PC-3 (cell line): ENCODE results near the gene MTA1. TPM values are rescaled to one million over a fixed set of nuclear protein-coding genes. Genes with fewer than 3 reads are reported as not detected.

Source experiments
- ATAC-seq: fragments of 200-7000 bp; cut with Tn5 transposase; 2 replicates; pipeline ENCODE4 v1.9.1; 2020; ENCODE audit warnings: mild to moderate bottlenecking, moderate library complexity
- BruUV-seq: library from RNA; stranded (reverse); fragments of 400-500 nt; replicated peaks from 2 replicates; lab custom pipeline; 2021; lab: Mats Ljungman, UMichigan
- CTCF ChIA-PET: fragments of 300-600 bp; sonication (Branson Sonifier 250); formaldehyde crosslinking; loops from one replicate; lab custom pipeline; 2022; ENCODE audit warnings: antibody characterized with exemption; lab: Charles Lee
- POLR2A ChIA-PET: fragments of 300-600 bp; sonication (Branson Sonifier 250); formaldehyde crosslinking; loops from one replicate; lab custom pipeline; 2022; ENCODE audit warnings: antibody characterized with exemption; ENCODE audit not compliant: unreplicated experiment; lab: Charles Lee
- DNase-seq: peaks from one replicate; pipeline ENCODE4 v3.0.0-alpha.2; 2015
- H2AFZ ChIP-seq: fragments of 300-600 bp; sonication (generic); 2 replicates; pipeline ENCODE4 v1.6.0; 2016; ENCODE audit warnings: antibody characterized with exemption, low read length
- H3F3A ChIP-seq: fragments of 300-600 bp; sonication (generic); one replicate; pipeline ENCODE4 v1.6.0; 2017; ENCODE audit warnings: antibody characterized with exemption, low read length, control low read depth, mild to moderate bottlenecking; ENCODE audit not compliant: unreplicated experiment
- H3K27ac ChIP-seq: fragments of 300-600 bp; sonication (generic); 2 replicates; pipeline ENCODE4 v1.5.1; 2016; ENCODE audit warnings: mild to moderate bottlenecking, low read length
- H3K27me3 ChIP-seq: fragments of 300-600 bp; sonication (generic); 2 replicates; pipeline ENCODE4 v1.6.1; 2016; ENCODE audit warnings: low read length, mixed read lengths
- H3K36me3 ChIP-seq: fragments of 300-600 bp; sonication (generic); 2 replicates; pipeline ENCODE4 v1.6.1; 2016; ENCODE audit warnings: low read depth, mixed run types, low read length, mixed read lengths
- H3K4me1 ChIP-seq: fragments of 300-600 bp; sonication (generic); 2 replicates; pipeline ENCODE4 v1.5.1; 2016; ENCODE audit warnings: low read length; ENCODE audit not compliant: insufficient read depth
- H3K4me2 ChIP-seq: fragments of 300-600 bp; sonication (generic); 2 replicates; pipeline ENCODE4 v1.6.0; 2016; ENCODE audit warnings: low read length
- H3K4me3 ChIP-seq: fragments of 300-600 bp; sonication (generic); 2 replicates; pipeline ENCODE4 v1.5.1; 2016; ENCODE audit warnings: mild to moderate bottlenecking, low read length, mixed read lengths
- H3K79me2 ChIP-seq: fragments of 300-600 bp; sonication (generic); 2 replicates; pipeline ENCODE4 v1.6.1; 2017; ENCODE audit warnings: low read length, mixed read lengths
- H3K9ac ChIP-seq: fragments of 300-600 bp; sonication (generic); 2 replicates; pipeline ENCODE4 v1.6.0; 2016; ENCODE audit warnings: mild to moderate bottlenecking, low read length
- H3K9me2 ChIP-seq: fragments of 300-600 bp; sonication (generic); replicated peaks from 2 replicates; pipeline ENCODE4 v1.6.1; 2016; ENCODE audit warnings: mixed run types, low read length, mixed read lengths
- H3K9me3 ChIP-seq: fragments of 300-600 bp; sonication (generic); 2 replicates; pipeline ENCODE4 v1.6.1; 2016; ENCODE audit warnings: low read length, mixed read lengths
- H4K20me1 ChIP-seq: fragments of 300-600 bp; sonication (generic); 2 replicates; pipeline ENCODE4 v1.6.1; 2016; ENCODE audit warnings: low read length, mixed read lengths
- EZH2 ChIP-seq: fragments of 300-600 bp; sonication (generic); IDR thresholded peaks from one replicate; pipeline ENCODE4 v1.6.1; 2017; ENCODE audit warnings: antibody characterized with exemption, mild to moderate bottlenecking, low read length; ENCODE audit not compliant: unreplicated experiment
- EZH2phosphoT487 ChIP-seq: fragments of 300-600 bp; sonication (generic); IDR thresholded peaks from 2 replicates; pipeline ENCODE4 v1.6.1; 2018; ENCODE audit warnings: mild to moderate bottlenecking, antibody characterized with exemption, low read length, borderline replicate concordance
- intact Hi-C: fragments of 100-400 bp; cut with micrococcal nuclease; formaldehyde crosslinking; loops from 2 replicates; pipeline ENCODE4 v1.9.0; 2023
- total RNA-seq: library from RNA; depleted of rRNA; stranded (reverse); fragments of >200 nt; gene quantifications from 2 replicates; pipeline ENCODE4 v1.2.3, GENCODE V29; 2014
- TF ChIP-seq, protein P1 (sequence below): fragments of 300-600 bp; sonication (generic); conservative IDR thresholded peaks from 2 replicates; pipeline ENCODE4 v1.5.1; 2017; ENCODE audit warnings: antibody characterized with exemption, low read depth, mild to moderate bottlenecking, low read length

The MTA1 gene
- total RNA-seq, 1 experiment from 2014 or later: 82.3 TPM

GRCh38 chr14:105464501-105464900 lies 44.9 kb downstream of the MTA1 start:
- no peak overlapping the region for H3K9ac ChIP-seq
- TF ChIP-seq EZH2phosphoT487 (no peak), EZH2 (no peak)
- TF ChIP-seq, protein P1, sequence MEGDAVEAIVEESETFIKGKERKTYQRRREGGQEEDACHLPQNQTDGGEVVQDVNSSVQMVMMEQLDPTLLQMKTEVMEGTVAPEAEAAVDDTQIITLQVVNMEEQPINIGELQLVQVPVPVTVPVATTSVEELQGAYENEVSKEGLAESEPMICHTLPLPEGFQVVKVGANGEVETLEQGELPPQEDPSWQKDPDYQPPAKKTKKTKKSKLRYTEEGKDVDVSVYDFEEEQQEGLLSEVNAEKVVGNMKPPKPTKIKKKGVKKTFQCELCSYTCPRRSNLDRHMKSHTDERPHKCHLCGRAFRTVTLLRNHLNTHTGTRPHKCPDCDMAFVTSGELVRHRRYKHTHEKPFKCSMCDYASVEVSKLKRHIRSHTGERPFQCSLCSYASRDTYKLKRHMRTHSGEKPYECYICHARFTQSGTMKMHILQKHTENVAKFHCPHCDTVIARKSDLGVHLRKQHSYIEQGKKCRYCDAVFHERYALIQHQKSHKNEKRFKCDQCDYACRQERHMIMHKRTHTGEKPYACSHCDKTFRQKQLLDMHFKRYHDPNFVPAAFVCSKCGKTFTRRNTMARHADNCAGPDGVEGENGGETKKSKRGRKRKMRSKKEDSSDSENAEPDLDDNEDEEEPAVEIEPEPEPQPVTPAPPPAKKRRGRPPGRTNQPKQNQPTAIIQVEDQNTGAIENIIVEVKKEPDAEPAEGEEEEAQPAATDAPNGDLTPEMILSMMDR: no peak
- no peak for DNase-seq
- ChIA-PET CTCF (no interaction called here), POLR2A (no interaction called here)
- H3K9me3 ChIP-seq: no peaks in the 10 kb centered on the region
- no peaks in the 10 kb centered on the region for H3K27me3 ChIP-seq
- H4K20me1 ChIP-seq: no peaks in the 10 kb centered on the region
- H3K4me2 ChIP-seq: no peak overlapping the region
- no peak overlapping the region for H3K27ac ChIP-seq
- H3K36me3 ChIP-seq: no peaks in the 10 kb centered on the region; the same call in 1 of the 2 replicates
- intact Hi-C loops: no loop called here
- BruUV-seq: no TSS peak
- H3K4me1 ChIP-seq: peaks cover 6% of the 10 kb centered on the region; the same call in 1 of the 2 replicates
- no peaks in the 10 kb centered on the region for H3K79me2 ChIP-seq
- no peaks in the 10 kb centered on the region for H3F3A ChIP-seq
- no peak for ATAC-seq
- H3K9me2 ChIP-seq: no peaks in the 10 kb centered on the region
- no peak overlapping the region for H2AFZ ChIP-seq
- no peak overlapping the region for H3K4me3 ChIP-seq

DNA sequence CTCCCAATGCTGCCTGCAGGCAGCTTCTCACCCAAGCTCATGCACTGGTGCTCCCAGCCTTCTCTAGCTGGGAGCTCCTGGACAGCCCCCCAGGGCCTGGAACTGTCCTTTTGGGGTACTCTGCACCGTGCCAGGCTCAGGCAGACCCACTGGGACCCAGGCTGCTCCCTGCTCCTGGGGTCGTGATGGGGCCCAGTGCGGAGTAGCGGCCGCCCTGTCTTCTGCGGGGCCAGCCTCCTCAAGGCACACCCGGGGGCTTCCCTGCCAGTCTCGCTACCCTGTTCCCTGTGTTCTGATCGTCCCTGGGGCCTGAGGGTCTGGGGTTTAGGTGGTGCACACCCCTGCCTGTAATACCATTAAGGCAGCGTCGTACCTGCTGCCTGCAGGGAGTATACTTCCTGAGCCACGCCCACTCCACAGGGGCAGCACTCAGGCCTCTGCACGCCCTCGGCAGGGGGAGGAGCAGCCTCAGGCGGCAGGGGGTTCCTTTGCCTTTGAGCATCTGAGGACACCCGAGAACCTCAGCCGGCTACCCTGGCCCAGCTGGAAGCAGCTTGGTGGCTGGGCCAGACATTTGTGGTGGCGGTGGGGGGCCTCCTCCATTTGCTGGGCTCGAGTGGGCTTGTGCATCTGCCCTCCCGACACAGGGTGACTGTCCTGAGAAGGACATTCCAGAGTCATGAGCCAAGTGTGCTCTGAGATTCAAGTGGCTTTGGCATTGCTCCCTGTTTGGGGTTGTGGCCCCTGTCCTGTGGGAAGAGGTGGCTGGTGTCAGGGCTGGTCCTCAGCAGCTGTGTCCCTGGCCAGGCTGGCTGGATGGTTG lies 45.8 kb downstream of the MTA1 start:
- Histone ChIP-seq H3K4me2 (no peak overlapping the region), H4K20me1 (no peaks in the 10 kb centered on the region), H3K27me3 (no peaks in the 10 kb centered on the region), H3K4me3 (no peak overlapping the region), H3K36me3 (no peaks in the 10 kb centered on the region; the same call in 1 of the 2 replicates), H3K4me1 (peaks cover 6% of the 10 kb centered on the region; the same call in 1 of the 2 replicates), H3K27ac (no peak overlapping the region), H3K9me2 (no peaks in the 10 kb centered on the region), H3F3A (no peaks in the 10 kb centered on the region), H3K9me3 (no peaks in the 10 kb centered on the region), H3K9ac (no peak overlapping the region), H3K79me2 (no peaks in the 10 kb centered on the region), H2AFZ (no peak overlapping the region)
- ATAC-seq: peak; percentile 47
- TF ChIP-seq, protein P1: no peak
- intact Hi-C loops: no loop called here
- DNase-seq: peak; percentile 38
- ChIA-PET POLR2A (no interaction called here), CTCF (no interaction called here)
- BruUV-seq: no TSS peak

- intact Hi-C loops: no loop called here
- Histone ChIP-seq H3K27ac (no peak overlapping the region), H2AFZ (no peak overlapping the region), H3K4me1 (peaks cover 6% of the 10 kb centered on the region; the same call in 1 of the 2 replicates), H3K79me2 (no peaks in the 10 kb centered on the region), H3K27me3 (no peaks in the 10 kb centered on the region), H3F3A (no peaks in the 10 kb centered on the region), H3K9me3 (no peaks in the 10 kb centered on the region), H3K4me3 (no peak overlapping the region), H3K9me2 (no peaks in the 10 kb centered on the region), H3K4me2 (no peak overlapping the region), H3K36me3 (no peaks in the 10 kb centered on the region), H4K20me1 (no peaks in the 10 kb centered on the region), H3K9ac (no peak overlapping the region)
- BruUV-seq: no TSS peak
- DNase-seq: no peak
- TF ChIP-seq, protein P1: no peak
- TF ChIP-seq EZH2 (no peak), EZH2phosphoT487 (no peak)
- ChIA-PET CTCF (no interaction called here), POLR2A (no interaction called here)
- ATAC-seq: no peak
Measured at GRCh38 chr14:105466531-105467248, 47.1 kb downstream of the MTA1 start.
